Measurements from ENCODE around the gene HLA-A. TPM values are rescaled to one million over a fixed set of nuclear protein-coding genes. Genes with fewer than 3 reads are reported as not detected.

The HLA-A gene
- total RNA-seq, 6 experiments from 2014 or later, result 107 to 561 (median 406) TPM

GRCh38 chr6:29907637-29908340, 34.5 kb upstream of the HLA-A start:
- Histone ChIP-seq H3K27ac (peak overlapping the region in 2 of 3 donors; percentile 29 to 59), H3K4me3 (no peak overlapping the region), H3K4me1 (peaks cover 0 to 10% (median 3%) of the 10 kb centered on the region in 4 donors), H3K27me3 (no peaks in the 10 kb centered on the region), H3K36me3 (no peaks in the 10 kb centered on the region), H3K9me3 (no peaks in the 10 kb centered on the region)
- 7% methylated on average over 2 of the region's 6 CpGs for WGBS (ENCODE audit: insufficient coverage, low coverage, low lambda C conversion rate, missing lambda C conversion rate)
- peak; percentile 88 to 92 (median 90) for ATAC-seq
- peak in 2 of 3 donors; percentile 64 to 65 for DNase-seq
- TF ChIP-seq POLR2A (IDR thresholded peaks at IDR 0.05), result no peak
- no peak for TF ChIP-seq CTCF (IDR thresholded peaks at IDR 0.05)
- intact Hi-C loops (cut with DNase I), result no loop called here

- H3K27ac ChIP-seq, result peak overlapping the region in 2 of 3 donors; percentile 29 to 59
- H3K9me3 ChIP-seq, result no peaks in the 10 kb centered on the region
- intact Hi-C loops (cut with DNase I), result no loop called here
Measured at GRCh38 chr6:29908341-29908662, 34.0 kb upstream of the HLA-A start.

GRCh38 chr6:29908710-29909109, 33.6 kb upstream of the HLA-A start:
- Histone ChIP-seq H3K27me3 (no peaks in the 10 kb centered on the region), H3K9me3 (no peaks in the 10 kb centered on the region), H3K27ac (peak overlapping the region in 1 of 3 donors; percentile 59), H3K4me1 (peaks cover 0 to 10% (median 3%) of the 10 kb centered on the region in 4 donors), H3K4me3 (no peak overlapping the region), H3K36me3 (no peaks in the 10 kb centered on the region)
- intact Hi-C loops (cut with DNase I), result no loop called here
- no peak for DNase-seq
- 18% methylated on average over 6 of the region's 6 CpGs for WGBS (ENCODE audit: insufficient coverage, low coverage, low lambda C conversion rate, missing lambda C conversion rate)
- ATAC-seq, result peak; percentile 34 to 79 (median 54)
- TF ChIP-seq POLR2A (IDR thresholded peaks at IDR 0.05) (no peak), CTCF (IDR thresholded peaks at IDR 0.05) (no peak)

More at GRCh38 chr6:29908341-29908662, 34.0 kb upstream of the HLA-A start:
- H3K4me3 ChIP-seq, result no peak overlapping the region
- no peak for DNase-seq
- ATAC-seq, result no peak
- H3K27me3 ChIP-seq, result no peaks in the 10 kb centered on the region
- WGBS (ENCODE audit: insufficient coverage, low coverage, low lambda C conversion rate, missing lambda C conversion rate), result 37% methylated on average over 3 of the region's 3 CpGs
- TF ChIP-seq CTCF (IDR thresholded peaks at IDR 0.05), result no peak
- no peak for TF ChIP-seq POLR2A (IDR thresholded peaks at IDR 0.05)
- no peaks in the 10 kb centered on the region for H3K36me3 ChIP-seq
- peaks cover 0 to 10% (median 3%) of the 10 kb centered on the region in 4 donors for H3K4me1 ChIP-seq

GRCh38 chr6:29909985-29910384, 32.3 kb upstream of the HLA-A start:
- no peaks in the 10 kb centered on the region for H3K9me3 ChIP-seq
- WGBS (ENCODE audit: insufficient coverage, low coverage, low lambda C conversion rate, missing lambda C conversion rate), result 5% methylated on average over 1 of the region's 1 CpG
- TF ChIP-seq CTCF (IDR thresholded peaks at IDR 0.05) (no peak), POLR2A (IDR thresholded peaks at IDR 0.05) (no peak)
- no peak overlapping the region for H3K4me3 ChIP-seq
- DNase-seq, result no peak
- peaks cover 0 to 10% (median 3%) of the 10 kb centered on the region in 4 donors for H3K4me1 ChIP-seq
- H3K27ac ChIP-seq, result no peak overlapping the region
- intact Hi-C loops (cut with DNase I), result loop anchor here in 1 of 2 donors (5.0 kb wide), 1 partner anchor 58 kb away; no protein-coding TSS in a partner anchor
- H3K36me3 ChIP-seq, result no peaks in the 10 kb centered on the region
- ATAC-seq, result peak in 1 of 4 donors; percentile 61
- H3K27me3 ChIP-seq, result no peaks in the 10 kb centered on the region

Measured in right lobe of liver (tissue), 6 donors.